H1 (cell line): ENCODE results near the gene NDNF. TPM values are rescaled to one million over a fixed set of nuclear protein-coding genes. Genes with fewer than 3 reads are reported as not detected.

ENCODE experiments used
- GABPA ChIP-seq: IDR thresholded peaks from 2 replicates; pipeline ENCODE4 v1.6.1; 2011; ENCODE audit warnings: mild to moderate bottlenecking, low read length, moderate library complexity, borderline replicate concordance; ENCODE audit not compliant: insufficient read depth
- RNF2 ChIP-seq: fragments of 200-900, 300-1000 bp; sonication (generic); IDR thresholded peaks from 2 replicates; pipeline ENCODE4 v1.7.1; 2016; ENCODE audit warnings: borderline replicate concordance, low read depth, mild to moderate bottlenecking, antibody characterized with exemption, low read length; ENCODE audit not compliant: poor library complexity, severe bottlenecking; ENCODE audit errors: missing control alignments
- SIX5 ChIP-seq: IDR thresholded peaks from 2 replicates; pipeline ENCODE4 v1.6.1; 2011; ENCODE audit warnings: mild to moderate bottlenecking, low read depth, low read length
- SRF ChIP-seq: IDR thresholded peaks from 2 replicates; pipeline ENCODE4 v1.6.1; 2011; ENCODE audit warnings: mild to moderate bottlenecking, low read depth, low read length, moderate library complexity
- TAF1 ChIP-seq: IDR thresholded peaks from 2 replicates; pipeline ENCODE4 v1.6.1; 2011; ENCODE audit warnings: mild to moderate bottlenecking, low read depth, low read length
- TAF7 ChIP-seq: optimal IDR thresholded peaks from 2 replicates; pipeline ENCODE3; 2011; ENCODE audit warnings: low read depth, mild to moderate bottlenecking, inconsistent platforms, low read length, moderate library complexity, borderline replicate concordance
- polyA plus RNA-seq, 7 experiments: library from polyadenylated mRNA; depleted of rRNA in 3 of 7; stranded (reverse) in 5 of 7; unstranded in 2 of 7; fragments of >200 nt in 5 of 7; fragments of 200-250 nt in 2 of 7; gene quantifications; 1 replicate in 5 of 7; 2 replicates in 1 of 7; 4 replicates in 1 of 7; pipeline versions ENCODE4 v1.2.1 to v1.2.3, GENCODE V29; 2011 to 2013; ENCODE audit warnings: missing spikeins in 2 of 7, mixed read lengths in 2 of 7
- total RNA-seq: library from RNA; stranded (reverse); fragmentation: NEBNext Ultra II Directional; extraction: Animal tissue kit (Norgen Biotek cat#: 25700); gene quantifications from 2 replicates; pipeline ENCODE4 v1.2.1, GENCODE V29; 2021
- TF ChIP-seq, protein P1 (sequence below): fragments of 300-600 bp; sonication (generic); IDR thresholded peaks from 2 replicates; pipeline ENCODE4 v1.7.1; 2012; ENCODE audit warnings: low read length, moderate library complexity, mild to moderate bottlenecking, inconsistent platforms; ENCODE audit not compliant: insufficient replicate concordance
- TF ChIP-seq, protein P2 (sequence below), 3 experiments: IDR thresholded peaks; 1 replicate in 2 of 3; 2 replicates in 1 of 3; pipeline versions ENCODE4 v1.5.1 to v1.6.1; 2011; ENCODE audit warnings: low read length in 3 of 3, mild to moderate bottlenecking in 3 of 3, inconsistent platforms in 2 of 3, low read depth in 1 of 3, moderate library complexity in 1 of 3; ENCODE audit not compliant: insufficient read depth in 1 of 3; ENCODE audit errors: control extremely low read depth in 1 of 3

NDNF gene
- total and polyA plus RNA-seq, 2 of the 8 experiments (the other 6 are each of a cell fraction or from before 2014, with no cell fraction given): 0.70 to 1.6 TPM

GRCh38 chr4:121016611-121017010, 55.7 kb downstream of the NDNF start (continued):
- TF ChIP-seq, protein P1, sequence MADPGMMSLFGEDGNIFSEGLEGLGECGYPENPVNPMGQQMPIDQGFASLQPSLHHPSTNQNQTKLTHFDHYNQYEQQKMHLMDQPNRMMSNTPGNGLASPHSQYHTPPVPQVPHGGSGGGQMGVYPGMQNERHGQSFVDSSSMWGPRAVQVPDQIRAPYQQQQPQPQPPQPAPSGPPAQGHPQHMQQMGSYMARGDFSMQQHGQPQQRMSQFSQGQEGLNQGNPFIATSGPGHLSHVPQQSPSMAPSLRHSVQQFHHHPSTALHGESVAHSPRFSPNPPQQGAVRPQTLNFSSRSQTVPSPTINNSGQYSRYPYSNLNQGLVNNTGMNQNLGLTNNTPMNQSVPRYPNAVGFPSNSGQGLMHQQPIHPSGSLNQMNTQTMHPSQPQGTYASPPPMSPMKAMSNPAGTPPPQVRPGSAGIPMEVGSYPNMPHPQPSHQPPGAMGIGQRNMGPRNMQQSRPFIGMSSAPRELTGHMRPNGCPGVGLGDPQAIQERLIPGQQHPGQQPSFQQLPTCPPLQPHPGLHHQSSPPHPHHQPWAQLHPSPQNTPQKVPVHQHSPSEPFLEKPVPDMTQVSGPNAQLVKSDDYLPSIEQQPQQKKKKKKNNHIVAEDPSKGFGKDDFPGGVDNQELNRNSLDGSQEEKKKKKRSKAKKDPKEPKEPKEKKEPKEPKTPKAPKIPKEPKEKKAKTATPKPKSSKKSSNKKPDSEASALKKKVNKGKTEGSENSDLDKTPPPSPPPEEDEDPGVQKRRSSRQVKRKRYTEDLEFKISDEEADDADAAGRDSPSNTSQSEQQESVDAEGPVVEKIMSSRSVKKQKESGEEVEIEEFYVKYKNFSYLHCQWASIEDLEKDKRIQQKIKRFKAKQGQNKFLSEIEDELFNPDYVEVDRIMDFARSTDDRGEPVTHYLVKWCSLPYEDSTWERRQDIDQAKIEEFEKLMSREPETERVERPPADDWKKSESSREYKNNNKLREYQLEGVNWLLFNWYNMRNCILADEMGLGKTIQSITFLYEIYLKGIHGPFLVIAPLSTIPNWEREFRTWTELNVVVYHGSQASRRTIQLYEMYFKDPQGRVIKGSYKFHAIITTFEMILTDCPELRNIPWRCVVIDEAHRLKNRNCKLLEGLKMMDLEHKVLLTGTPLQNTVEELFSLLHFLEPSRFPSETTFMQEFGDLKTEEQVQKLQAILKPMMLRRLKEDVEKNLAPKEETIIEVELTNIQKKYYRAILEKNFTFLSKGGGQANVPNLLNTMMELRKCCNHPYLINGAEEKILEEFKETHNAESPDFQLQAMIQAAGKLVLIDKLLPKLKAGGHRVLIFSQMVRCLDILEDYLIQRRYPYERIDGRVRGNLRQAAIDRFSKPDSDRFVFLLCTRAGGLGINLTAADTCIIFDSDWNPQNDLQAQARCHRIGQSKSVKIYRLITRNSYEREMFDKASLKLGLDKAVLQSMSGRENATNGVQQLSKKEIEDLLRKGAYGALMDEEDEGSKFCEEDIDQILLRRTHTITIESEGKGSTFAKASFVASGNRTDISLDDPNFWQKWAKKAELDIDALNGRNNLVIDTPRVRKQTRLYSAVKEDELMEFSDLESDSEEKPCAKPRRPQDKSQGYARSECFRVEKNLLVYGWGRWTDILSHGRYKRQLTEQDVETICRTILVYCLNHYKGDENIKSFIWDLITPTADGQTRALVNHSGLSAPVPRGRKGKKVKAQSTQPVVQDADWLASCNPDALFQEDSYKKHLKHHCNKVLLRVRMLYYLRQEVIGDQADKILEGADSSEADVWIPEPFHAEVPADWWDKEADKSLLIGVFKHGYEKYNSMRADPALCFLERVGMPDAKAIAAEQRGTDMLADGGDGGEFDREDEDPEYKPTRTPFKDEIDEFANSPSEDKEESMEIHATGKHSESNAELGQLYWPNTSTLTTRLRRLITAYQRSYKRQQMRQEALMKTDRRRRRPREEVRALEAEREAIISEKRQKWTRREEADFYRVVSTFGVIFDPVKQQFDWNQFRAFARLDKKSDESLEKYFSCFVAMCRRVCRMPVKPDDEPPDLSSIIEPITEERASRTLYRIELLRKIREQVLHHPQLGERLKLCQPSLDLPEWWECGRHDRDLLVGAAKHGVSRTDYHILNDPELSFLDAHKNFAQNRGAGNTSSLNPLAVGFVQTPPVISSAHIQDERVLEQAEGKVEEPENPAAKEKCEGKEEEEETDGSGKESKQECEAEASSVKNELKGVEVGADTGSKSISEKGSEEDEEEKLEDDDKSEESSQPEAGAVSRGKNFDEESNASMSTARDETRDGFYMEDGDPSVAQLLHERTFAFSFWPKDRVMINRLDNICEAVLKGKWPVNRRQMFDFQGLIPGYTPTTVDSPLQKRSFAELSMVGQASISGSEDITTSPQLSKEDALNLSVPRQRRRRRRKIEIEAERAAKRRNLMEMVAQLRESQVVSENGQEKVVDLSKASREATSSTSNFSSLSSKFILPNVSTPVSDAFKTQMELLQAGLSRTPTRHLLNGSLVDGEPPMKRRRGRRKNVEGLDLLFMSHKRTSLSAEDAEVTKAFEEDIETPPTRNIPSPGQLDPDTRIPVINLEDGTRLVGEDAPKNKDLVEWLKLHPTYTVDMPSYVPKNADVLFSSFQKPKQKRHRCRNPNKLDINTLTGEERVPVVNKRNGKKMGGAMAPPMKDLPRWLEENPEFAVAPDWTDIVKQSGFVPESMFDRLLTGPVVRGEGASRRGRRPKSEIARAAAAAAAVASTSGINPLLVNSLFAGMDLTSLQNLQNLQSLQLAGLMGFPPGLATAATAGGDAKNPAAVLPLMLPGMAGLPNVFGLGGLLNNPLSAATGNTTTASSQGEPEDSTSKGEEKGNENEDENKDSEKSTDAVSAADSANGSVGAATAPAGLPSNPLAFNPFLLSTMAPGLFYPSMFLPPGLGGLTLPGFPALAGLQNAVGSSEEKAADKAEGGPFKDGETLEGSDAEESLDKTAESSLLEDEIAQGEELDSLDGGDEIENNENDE: no peak
- TF ChIP-seq GABPA (no peak), SIX5 (no peak), TAF7 (no peak), RNF2 (no peak), SRF (no peak), TAF1 (no peak)
- TF ChIP-seq, protein P2, sequence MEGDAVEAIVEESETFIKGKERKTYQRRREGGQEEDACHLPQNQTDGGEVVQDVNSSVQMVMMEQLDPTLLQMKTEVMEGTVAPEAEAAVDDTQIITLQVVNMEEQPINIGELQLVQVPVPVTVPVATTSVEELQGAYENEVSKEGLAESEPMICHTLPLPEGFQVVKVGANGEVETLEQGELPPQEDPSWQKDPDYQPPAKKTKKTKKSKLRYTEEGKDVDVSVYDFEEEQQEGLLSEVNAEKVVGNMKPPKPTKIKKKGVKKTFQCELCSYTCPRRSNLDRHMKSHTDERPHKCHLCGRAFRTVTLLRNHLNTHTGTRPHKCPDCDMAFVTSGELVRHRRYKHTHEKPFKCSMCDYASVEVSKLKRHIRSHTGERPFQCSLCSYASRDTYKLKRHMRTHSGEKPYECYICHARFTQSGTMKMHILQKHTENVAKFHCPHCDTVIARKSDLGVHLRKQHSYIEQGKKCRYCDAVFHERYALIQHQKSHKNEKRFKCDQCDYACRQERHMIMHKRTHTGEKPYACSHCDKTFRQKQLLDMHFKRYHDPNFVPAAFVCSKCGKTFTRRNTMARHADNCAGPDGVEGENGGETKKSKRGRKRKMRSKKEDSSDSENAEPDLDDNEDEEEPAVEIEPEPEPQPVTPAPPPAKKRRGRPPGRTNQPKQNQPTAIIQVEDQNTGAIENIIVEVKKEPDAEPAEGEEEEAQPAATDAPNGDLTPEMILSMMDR (IDR thresholded peaks at IDR 0.05; ENCODE audit: control extremely low read depth in 1 of 3, insufficient read depth in 1 of 3, low read depth in 1 of 3, low read length in 3 of 3): no peak
